ENCODE data around the gene SPRY2.
A peak's percentile ranks its signal among the peaks of the same experiment; 100 is the strongest.
"Not testable (repeated sequence)": the region's sequence is repeated elsewhere in the genome, so short reads cannot be mapped to it uniquely, and the experiment has no call there.

- not testable (repeated sequence) for TF ChIP-seq SP1 (IDR thresholded peaks at IDR 0.05; ENCODE audit: low read depth); SIN3A (IDR thresholded peaks at IDR 0.05; ENCODE audit: low read depth); ZBTB33 (IDR thresholded peaks at IDR 0.05; ENCODE audit: extremely low read depth, insufficient replicate concordance, low read length); MAX (IDR thresholded peaks at IDR 0.05)
- peak in 2 of 3 experiments; percentile 11 to 21; a peak in 2 of 6 replicates for TF ChIP-seq CTCF (IDR thresholded peaks at IDR 0.05 in 2 of 3, conservative IDR thresholded peaks at IDR 0.05 in 1 of 3; ENCODE audit: borderline replicate concordance in 1 of 3, insufficient read depth in 1 of 3, low read depth in 2 of 3, low read length in 2 of 3)
Observed at GRCh38 chr13:80355496-80356094, 14.7 kb upstream of the SPRY2 start.

Measured in HCT116 (cell line).